PFSK-1 (cell line): ENCODE data around the gene GMEB2.

Source experiments
- FOXP2 ChIP-seq: optimal IDR thresholded peaks from 2 replicates; pipeline ENCODE3; 2011; ENCODE audit warnings: borderline replicate concordance, control low read depth, inconsistent platforms; ENCODE audit not compliant: insufficient read depth; ENCODE audit errors: extremely low read length, extremely low read depth
- POLR2AphosphoS5 ChIP-seq: IDR thresholded peaks from 2 replicates; pipeline ENCODE4 v1.6.1; 2012; ENCODE audit warnings: low read depth, mild to moderate bottlenecking, control low read depth, low read length, moderate library complexity
- SIN3A ChIP-seq: IDR thresholded peaks from 2 replicates; pipeline ENCODE4 v1.6.1; 2012; ENCODE audit warnings: mild to moderate bottlenecking, low read length, moderate library complexity, borderline replicate concordance; ENCODE audit not compliant: insufficient read depth
- TAF1 ChIP-seq: IDR thresholded peaks from 2 replicates; pipeline ENCODE4 v1.6.1; 2012; ENCODE audit warnings: low read length, control low read depth, borderline replicate concordance; ENCODE audit not compliant: insufficient read depth
- TF ChIP-seq, protein P1 (sequence below), 2 experiments: IDR thresholded peaks; 2 replicates each; pipeline versions ENCODE4 v1.6.1 to v1.8.0; 2011 to 2012; ENCODE audit warnings: low read depth in 2 of 2, low read length in 2 of 2, control low read depth in 1 of 2, inconsistent platforms in 1 of 2, mild to moderate bottlenecking in 1 of 2, moderate library complexity in 1 of 2; ENCODE audit not compliant: insufficient read depth in 1 of 2

DNA sequence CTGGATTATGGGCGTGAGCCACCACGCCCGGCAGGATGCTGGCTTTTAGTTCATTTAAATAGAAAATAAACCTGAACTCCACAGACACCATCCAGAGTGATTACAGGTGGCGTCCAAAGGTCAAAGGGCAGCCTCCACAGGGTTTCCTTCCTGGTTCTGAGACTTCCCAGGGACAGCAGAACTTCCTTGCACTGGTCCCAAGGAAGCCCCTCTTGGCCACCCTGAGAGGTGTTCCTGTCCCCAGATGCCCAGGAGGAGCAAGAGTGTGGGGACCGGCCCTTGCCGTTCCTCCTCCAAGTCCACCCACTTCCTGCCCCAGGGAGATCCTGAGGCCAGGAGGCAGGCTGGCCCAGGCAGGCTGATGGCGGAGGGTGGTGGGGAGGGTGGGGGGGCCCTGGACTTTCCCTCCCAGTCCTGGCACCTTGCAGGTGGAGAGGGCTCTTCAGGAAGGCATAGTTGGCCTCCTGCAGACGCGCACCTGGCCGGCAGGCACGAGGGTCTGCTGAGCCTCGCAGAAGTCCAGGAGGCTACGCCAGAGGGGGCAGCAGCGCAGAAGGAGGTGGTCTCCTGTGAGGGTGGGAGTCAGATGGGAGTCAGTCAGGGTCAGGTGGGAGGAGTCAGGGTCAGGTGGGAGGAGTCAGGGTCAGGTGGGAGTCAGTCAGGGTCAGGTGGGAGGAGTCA, 68.0 kb downstream of the GMEB2 start:
- no peak for TF ChIP-seq POLR2AphosphoS5
- no peak for TF ChIP-seq TAF1
- no peak for TF ChIP-seq SIN3A
- TF ChIP-seq, protein P1, sequence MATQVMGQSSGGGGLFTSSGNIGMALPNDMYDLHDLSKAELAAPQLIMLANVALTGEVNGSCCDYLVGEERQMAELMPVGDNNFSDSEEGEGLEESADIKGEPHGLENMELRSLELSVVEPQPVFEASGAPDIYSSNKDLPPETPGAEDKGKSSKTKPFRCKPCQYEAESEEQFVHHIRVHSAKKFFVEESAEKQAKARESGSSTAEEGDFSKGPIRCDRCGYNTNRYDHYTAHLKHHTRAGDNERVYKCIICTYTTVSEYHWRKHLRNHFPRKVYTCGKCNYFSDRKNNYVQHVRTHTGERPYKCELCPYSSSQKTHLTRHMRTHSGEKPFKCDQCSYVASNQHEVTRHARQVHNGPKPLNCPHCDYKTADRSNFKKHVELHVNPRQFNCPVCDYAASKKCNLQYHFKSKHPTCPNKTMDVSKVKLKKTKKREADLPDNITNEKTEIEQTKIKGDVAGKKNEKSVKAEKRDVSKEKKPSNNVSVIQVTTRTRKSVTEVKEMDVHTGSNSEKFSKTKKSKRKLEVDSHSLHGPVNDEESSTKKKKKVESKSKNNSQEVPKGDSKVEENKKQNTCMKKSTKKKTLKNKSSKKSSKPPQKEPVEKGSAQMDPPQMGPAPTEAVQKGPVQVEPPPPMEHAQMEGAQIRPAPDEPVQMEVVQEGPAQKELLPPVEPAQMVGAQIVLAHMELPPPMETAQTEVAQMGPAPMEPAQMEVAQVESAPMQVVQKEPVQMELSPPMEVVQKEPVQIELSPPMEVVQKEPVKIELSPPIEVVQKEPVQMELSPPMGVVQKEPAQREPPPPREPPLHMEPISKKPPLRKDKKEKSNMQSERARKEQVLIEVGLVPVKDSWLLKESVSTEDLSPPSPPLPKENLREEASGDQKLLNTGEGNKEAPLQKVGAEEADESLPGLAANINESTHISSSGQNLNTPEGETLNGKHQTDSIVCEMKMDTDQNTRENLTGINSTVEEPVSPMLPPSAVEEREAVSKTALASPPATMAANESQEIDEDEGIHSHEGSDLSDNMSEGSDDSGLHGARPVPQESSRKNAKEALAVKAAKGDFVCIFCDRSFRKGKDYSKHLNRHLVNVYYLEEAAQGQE (IDR thresholded peaks at IDR 0.05; ENCODE audit: insufficient read depth in 1 of 2, low read depth in 2 of 2, low read length in 2 of 2), result no peak
- TF ChIP-seq FOXP2, result no peak
